ENCODE results near the gene DIP2A. TPM values are rescaled to one million over a fixed set of nuclear protein-coding genes. Genes with fewer than 3 reads are reported as not detected.
"Not testable (repeated sequence)": the region's sequence is repeated elsewhere in the genome, so short reads cannot be mapped to it uniquely, and the experiment has no call there.

DIP2A gene
- total RNA-seq, 1 donor from 2014 or later: 30.5 TPM

GRCh38 chr21:46516068-46516467, 57.4 kb downstream of the DIP2A start:
- intact Hi-C loops (cut with micrococcal nuclease): no loop called here
- Mint-ChIP-seq H3K27ac (no peak overlapping the region), H3K27me3 (no peaks in the 10 kb centered on the region)

GRCh38 chr21:46517361-46517760, 58.7 kb downstream of the DIP2A start:
- H3K27ac Mint-ChIP-seq: no peak overlapping the region
- DNase-seq: no peak
- H3K27me3 Mint-ChIP-seq: no peaks in the 10 kb centered on the region
- H3K4me1 Mint-ChIP-seq: peaks cover 3% of the 10 kb centered on the region
- intact Hi-C loops (cut with micrococcal nuclease): no loop called here
- H3K9me3 Mint-ChIP-seq: no peaks in the 10 kb centered on the region
- peaks cover 33% of the 10 kb centered on the region for H3K36me3 Mint-ChIP-seq (ENCODE audit: low read depth)
- H3K4me3 Mint-ChIP-seq: no peak overlapping the region

More at GRCh38 chr21:46516068-46516467, 57.4 kb downstream of the DIP2A start:
- no peak for DNase-seq
- Mint-ChIP-seq H3K36me3 (ENCODE audit: low read depth) (peaks cover 35% of the 10 kb centered on the region), H3K4me3 (no peak overlapping the region), H3K9me3 (no peaks in the 10 kb centered on the region), H3K4me1 (peaks cover 3% of the 10 kb centered on the region)

GRCh38 chr21:46518983-46519583, 60.4 kb downstream of the DIP2A start:
- intact Hi-C loops (cut with micrococcal nuclease): no loop called here
- Mint-ChIP-seq H3K27me3 (no peaks in the 10 kb centered on the region), H3K36me3 (ENCODE audit: low read depth) (peaks cover 27% of the 10 kb centered on the region), H3K4me3 (no peak overlapping the region), H3K4me1 (peaks cover 3% of the 10 kb centered on the region), H3K9me3 (no peaks in the 10 kb centered on the region), H3K27ac (no peak overlapping the region)
- no peak for DNase-seq

- intact Hi-C loops (cut with micrococcal nuclease); H3K27me3 Mint-ChIP-seq; H3K4me1 Mint-ChIP-seq; H3K27ac Mint-ChIP-seq; H3K9me3 Mint-ChIP-seq; DNase-seq; H3K4me3 Mint-ChIP-seq: not testable (repeated sequence)
- peaks cover 18% of the 10 kb centered on the region for H3K36me3 Mint-ChIP-seq (ENCODE audit: low read depth)
Measured at GRCh38 chr21:46527393-46527792, 68.7 kb downstream of the DIP2A start.

- Mint-ChIP-seq H3K4me1 (peaks cover 8% of the 10 kb centered on the region), H3K9me3 (no peaks in the 10 kb centered on the region), H3K4me3 (no peak overlapping the region), H3K27ac (no peak overlapping the region), H3K27me3 (no peaks in the 10 kb centered on the region), H3K36me3 (ENCODE audit: low read depth) (peaks cover 20% of the 10 kb centered on the region)
- intact Hi-C loops (cut with micrococcal nuclease): no loop called here
- no peak for DNase-seq
Measured at GRCh38 chr21:46527801-46528200, 69.1 kb downstream of the DIP2A start.

- no peak overlapping the region for H3K4me3 Mint-ChIP-seq
- peak; percentile 59 for DNase-seq
- no peaks in the 10 kb centered on the region for H3K27me3 Mint-ChIP-seq
- peaks cover 33% of the 10 kb centered on the region for H3K36me3 Mint-ChIP-seq (ENCODE audit: low read depth)
- H3K4me1 Mint-ChIP-seq: peaks cover 2% of the 10 kb centered on the region
- no peaks in the 10 kb centered on the region for H3K9me3 Mint-ChIP-seq
- H3K27ac Mint-ChIP-seq: no peak overlapping the region
- intact Hi-C loops (cut with micrococcal nuclease): no loop called here
Measured at GRCh38 chr21:46532080-46532479, 73.4 kb downstream of the DIP2A start.

- Mint-ChIP-seq H3K4me1 (peaks cover 7% of the 10 kb centered on the region), H3K27me3 (no peaks in the 10 kb centered on the region), H3K36me3 (ENCODE audit: low read depth) (peaks cover 38% of the 10 kb centered on the region), H3K27ac (no peak overlapping the region), H3K4me3 (no peak overlapping the region), H3K9me3 (no peaks in the 10 kb centered on the region)
- intact Hi-C loops (cut with micrococcal nuclease): no loop called here
- no peak for DNase-seq
Measured at GRCh38 chr21:46537026-46537425, 78.3 kb downstream of the DIP2A start.

GRCh38 chr21:46538262-46538661, 79.6 kb downstream of the DIP2A start:
- H3K27ac Mint-ChIP-seq: peak overlapping the region; percentile 25
- H3K4me1 Mint-ChIP-seq: peaks cover 6% of the 10 kb centered on the region
- no peaks in the 10 kb centered on the region for H3K9me3 Mint-ChIP-seq
- intact Hi-C loops (cut with micrococcal nuclease): no loop called here
- peaks cover 33% of the 10 kb centered on the region for H3K36me3 Mint-ChIP-seq (ENCODE audit: low read depth)
- no peak for DNase-seq
- H3K27me3 Mint-ChIP-seq: no peaks in the 10 kb centered on the region
- no peak overlapping the region for H3K4me3 Mint-ChIP-seq

GRCh38 chr21:46538851-46539666, 80.4 kb downstream of the DIP2A start:
- no peak for DNase-seq
- H3K27ac Mint-ChIP-seq: peak overlapping the region; percentile 17
- intact Hi-C loops (cut with micrococcal nuclease): no loop called here
- H3K4me1 Mint-ChIP-seq: peaks cover 13% of the 10 kb centered on the region
- H3K27me3 Mint-ChIP-seq: no peaks in the 10 kb centered on the region
- H3K4me3 Mint-ChIP-seq: no peak overlapping the region
- peaks cover 34% of the 10 kb centered on the region for H3K36me3 Mint-ChIP-seq (ENCODE audit: low read depth)
- H3K9me3 Mint-ChIP-seq: no peaks in the 10 kb centered on the region

GRCh38 chr21:46540087-46540710, 81.5 kb downstream of the DIP2A start:
- peak; percentile 67 for DNase-seq
- Mint-ChIP-seq H3K27ac (no peak overlapping the region), H3K36me3 (ENCODE audit: low read depth) (peaks cover 36% of the 10 kb centered on the region), H3K27me3 (no peaks in the 10 kb centered on the region), H3K9me3 (no peaks in the 10 kb centered on the region), H3K4me3 (no peak overlapping the region), H3K4me1 (peaks cover 20% of the 10 kb centered on the region)
- intact Hi-C loops (cut with micrococcal nuclease): no loop called here

- peaks cover 38% of the 10 kb centered on the region for H3K36me3 Mint-ChIP-seq (ENCODE audit: low read depth)
- no peak overlapping the region for H3K27ac Mint-ChIP-seq
- no peak for DNase-seq
- no peaks in the 10 kb centered on the region for H3K9me3 Mint-ChIP-seq
- intact Hi-C loops (cut with micrococcal nuclease): no loop called here
- H3K4me1 Mint-ChIP-seq: peaks cover 20% of the 10 kb centered on the region
- no peaks in the 10 kb centered on the region for H3K27me3 Mint-ChIP-seq
- H3K4me3 Mint-ChIP-seq: no peak overlapping the region
Measured at GRCh38 chr21:46542588-46543124, 84.0 kb downstream of the DIP2A start.

- H3K27me3 Mint-ChIP-seq: no peaks in the 10 kb centered on the region
- H3K4me1 Mint-ChIP-seq: peaks cover 20% of the 10 kb centered on the region
- H3K27ac Mint-ChIP-seq: no peak overlapping the region
Measured at GRCh38 chr21:46543306-46543705, 84.6 kb downstream of the DIP2A start.

GRCh38 chr21:46544003-46544402, 85.3 kb downstream of the DIP2A start:
- Mint-ChIP-seq H3K4me3 (no peak overlapping the region), H3K4me1 (peaks cover 22% of the 10 kb centered on the region), H3K27ac (peak overlapping the region; percentile 47), H3K36me3 (ENCODE audit: low read depth) (peaks cover 40% of the 10 kb centered on the region), H3K9me3 (no peaks in the 10 kb centered on the region), H3K27me3 (no peaks in the 10 kb centered on the region)
- intact Hi-C loops (cut with micrococcal nuclease): no loop called here
- DNase-seq: no peak

More at GRCh38 chr21:46543306-46543705, 84.6 kb downstream of the DIP2A start:
- H3K36me3 Mint-ChIP-seq (ENCODE audit: low read depth): peaks cover 37% of the 10 kb centered on the region
- DNase-seq: no peak
- H3K9me3 Mint-ChIP-seq: no peaks in the 10 kb centered on the region
- intact Hi-C loops (cut with micrococcal nuclease): no loop called here
- H3K4me3 Mint-ChIP-seq: no peak overlapping the region

- Mint-ChIP-seq H3K9me3 (no peaks in the 10 kb centered on the region), H3K27ac (peak overlapping the region; percentile 70), H3K27me3 (no peaks in the 10 kb centered on the region), H3K36me3 (ENCODE audit: low read depth) (peaks cover 36% of the 10 kb centered on the region), H3K4me3 (no peak overlapping the region), H3K4me1 (peaks cover 20% of the 10 kb centered on the region)
- intact Hi-C loops (cut with micrococcal nuclease): no loop called here
- DNase-seq: no peak
Measured at GRCh38 chr21:46544824-46545223, 86.1 kb downstream of the DIP2A start.

Data from activated CD4-positive, alpha-beta T cell treated with anti-CD3 and anti-CD28 coated beads, Interleukin-2, amount 10 ng/mL, durations not matched to agents 24 days and 14 days (primary cell).